Nephron progenitor cell (in vitro differentiated cells): Measurements from ENCODE around the gene TH.
A peak's percentile ranks its signal among the peaks of the same experiment; 100 is the strongest.

Experiments
- DNase-seq: peaks from one replicate; pipeline ENCODE4 v3.0.0; 2021
- H3K27ac Mint-ChIP-seq: 2 replicates; pipeline ENCODE4 v1.8.0; 2021; ENCODE audit warnings: mild to moderate bottlenecking, moderate library complexity, mixed read lengths
- H3K27me3 Mint-ChIP-seq: 2 replicates; pipeline ENCODE4 v1.8.0; 2021; ENCODE audit warnings: mild to moderate bottlenecking, low read depth, mixed read lengths; ENCODE audit not compliant: poor library complexity
- H3K36me3 Mint-ChIP-seq: 2 replicates; pipeline ENCODE4 v1.8.0; 2021; ENCODE audit warnings: low read depth, mixed read lengths
- H3K4me1 Mint-ChIP-seq: 2 replicates; pipeline ENCODE4 v1.8.0; 2021; ENCODE audit warnings: mixed read lengths
- H3K4me3 Mint-ChIP-seq: 2 replicates; pipeline ENCODE4 v1.8.0; 2021; ENCODE audit warnings: mild to moderate bottlenecking, moderate library complexity, mixed read lengths
- H3K9me3 Mint-ChIP-seq: 2 replicates; pipeline ENCODE4 v1.8.0; 2021; ENCODE audit warnings: mild to moderate bottlenecking, moderate library complexity, mixed read lengths
- TF ChIP-seq, protein P1 (sequence below): fragments of 200-600 bp; sonication (generic); IDR thresholded peaks from 2 replicates; pipeline ENCODE4 v1.5.0; 2021; ENCODE audit warnings: antibody characterized with exemption

TH gene

DNA sequence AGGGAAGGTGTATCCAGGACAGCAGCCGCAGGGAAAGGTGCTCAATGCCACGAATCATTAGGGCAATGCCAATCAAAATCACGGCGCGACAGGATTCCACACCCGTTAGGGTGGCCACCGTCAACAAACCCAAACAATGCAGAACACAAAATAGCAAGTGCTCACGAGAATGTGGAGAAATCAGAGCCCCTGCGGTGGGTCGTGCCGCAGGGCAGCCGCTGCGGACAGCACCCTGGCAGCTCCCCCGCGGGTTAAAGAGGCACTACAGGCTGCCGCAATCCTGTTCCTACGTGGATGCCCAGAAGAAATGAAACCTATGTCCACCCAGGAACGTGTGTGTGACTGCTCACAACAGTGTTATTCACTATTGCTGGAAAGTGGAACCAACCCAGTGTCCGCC lies 17.1 kb upstream of the TH start:
- Mint-ChIP-seq H3K27ac (no peak overlapping the region), H3K4me3 (no peak overlapping the region), H3K36me3 (no peaks in the 10 kb centered on the region), H3K4me1 (peaks cover 29% of the 10 kb centered on the region), H3K27me3 (peaks cover 15% of the 10 kb centered on the region), H3K9me3 (no peaks in the 10 kb centered on the region)
- TF ChIP-seq, protein P1, sequence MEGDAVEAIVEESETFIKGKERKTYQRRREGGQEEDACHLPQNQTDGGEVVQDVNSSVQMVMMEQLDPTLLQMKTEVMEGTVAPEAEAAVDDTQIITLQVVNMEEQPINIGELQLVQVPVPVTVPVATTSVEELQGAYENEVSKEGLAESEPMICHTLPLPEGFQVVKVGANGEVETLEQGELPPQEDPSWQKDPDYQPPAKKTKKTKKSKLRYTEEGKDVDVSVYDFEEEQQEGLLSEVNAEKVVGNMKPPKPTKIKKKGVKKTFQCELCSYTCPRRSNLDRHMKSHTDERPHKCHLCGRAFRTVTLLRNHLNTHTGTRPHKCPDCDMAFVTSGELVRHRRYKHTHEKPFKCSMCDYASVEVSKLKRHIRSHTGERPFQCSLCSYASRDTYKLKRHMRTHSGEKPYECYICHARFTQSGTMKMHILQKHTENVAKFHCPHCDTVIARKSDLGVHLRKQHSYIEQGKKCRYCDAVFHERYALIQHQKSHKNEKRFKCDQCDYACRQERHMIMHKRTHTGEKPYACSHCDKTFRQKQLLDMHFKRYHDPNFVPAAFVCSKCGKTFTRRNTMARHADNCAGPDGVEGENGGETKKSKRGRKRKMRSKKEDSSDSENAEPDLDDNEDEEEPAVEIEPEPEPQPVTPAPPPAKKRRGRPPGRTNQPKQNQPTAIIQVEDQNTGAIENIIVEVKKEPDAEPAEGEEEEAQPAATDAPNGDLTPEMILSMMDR, result no peak
- DNase-seq, result no peak

DNA sequence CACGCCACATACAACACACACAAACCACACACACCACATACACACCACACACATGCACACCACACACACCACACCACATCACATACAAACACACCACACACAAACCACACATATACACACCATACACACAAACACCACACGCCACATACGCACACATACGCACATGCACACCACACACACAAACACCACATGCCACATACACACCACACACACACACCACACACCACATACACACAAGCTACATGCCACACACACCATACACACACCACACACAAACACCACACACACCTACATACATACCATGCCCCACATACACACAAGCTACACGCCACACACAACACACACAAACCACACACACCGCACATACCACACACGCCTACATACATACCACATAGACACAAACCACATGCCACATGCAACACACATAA lies 15.7 kb upstream of the TH start:
- Mint-ChIP-seq H3K36me3 (no peaks in the 10 kb centered on the region), H3K27ac (no peak overlapping the region)

GRCh38 chr11:2186669-2187279 lies 15.2 kb upstream of the TH start:
- DNase-seq, result peak; percentile 48
- no peak overlapping the region for H3K4me3 Mint-ChIP-seq
- TF ChIP-seq, protein P1, result peak; percentile 59
- no peaks in the 10 kb centered on the region for H3K9me3 Mint-ChIP-seq
- no peaks in the 10 kb centered on the region for H3K36me3 Mint-ChIP-seq
- H3K27ac Mint-ChIP-seq, result no peak overlapping the region
- H3K27me3 Mint-ChIP-seq, result peaks cover 19% of the 10 kb centered on the region
- H3K4me1 Mint-ChIP-seq, result peaks cover 32% of the 10 kb centered on the region

More for the DNA sequence above, 15.7 kb upstream of the TH start:
- H3K4me1 Mint-ChIP-seq, result peaks cover 34% of the 10 kb centered on the region
- H3K27me3 Mint-ChIP-seq, result peaks cover 19% of the 10 kb centered on the region
- no peak for DNase-seq
- no peaks in the 10 kb centered on the region for H3K9me3 Mint-ChIP-seq
- TF ChIP-seq, protein P1, result no peak
- no peak overlapping the region for H3K4me3 Mint-ChIP-seq

GRCh38 chr11:2185324-2186085 lies 13.9 kb upstream of the TH start:
- TF ChIP-seq, protein P1, result no peak
- DNase-seq, result no peak
- H3K9me3 Mint-ChIP-seq, result no peaks in the 10 kb centered on the region
- H3K4me1 Mint-ChIP-seq, result peaks cover 27% of the 10 kb centered on the region
- no peak overlapping the region for H3K27ac Mint-ChIP-seq
- H3K36me3 Mint-ChIP-seq, result no peaks in the 10 kb centered on the region
- peaks cover 19% of the 10 kb centered on the region for H3K27me3 Mint-ChIP-seq
- H3K4me3 Mint-ChIP-seq, result no peak overlapping the region

DNA sequence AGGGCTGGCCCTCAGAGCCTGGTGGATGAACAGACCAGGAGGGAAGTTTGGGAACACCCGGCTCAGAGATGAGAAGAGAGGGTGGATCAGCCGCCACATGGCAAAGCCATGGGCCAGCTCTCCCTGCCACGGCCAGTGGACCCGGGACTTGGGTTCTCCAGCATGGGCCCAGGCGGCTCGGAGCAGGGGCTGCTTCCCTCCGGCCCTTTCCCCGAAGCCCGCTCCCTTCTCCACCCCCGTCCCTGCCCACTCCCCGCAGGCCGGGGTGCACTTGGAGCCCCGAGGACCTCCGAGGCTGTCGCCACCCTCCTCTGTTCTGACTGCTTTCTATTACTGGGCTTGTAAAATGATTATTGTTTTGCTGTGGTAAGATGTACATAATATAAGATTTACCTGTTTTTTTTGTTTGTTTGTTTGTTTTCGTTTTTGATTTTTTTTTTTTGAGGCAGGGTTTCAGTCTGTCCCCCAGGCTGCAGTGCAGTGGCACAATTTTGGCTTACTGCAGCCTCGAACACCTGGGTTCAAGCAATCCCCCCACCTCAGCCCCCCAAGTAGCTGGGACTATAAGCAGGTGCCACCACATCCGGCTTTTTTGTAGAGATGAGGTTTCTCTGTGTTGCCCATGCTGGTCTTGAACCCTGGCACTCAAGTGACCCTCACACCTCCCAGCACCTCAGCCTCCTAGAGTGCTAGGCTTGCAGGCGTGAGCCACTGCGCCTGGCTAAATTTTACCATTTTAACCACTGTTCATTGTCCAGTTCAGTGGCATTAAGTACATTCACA lies 11.3 kb upstream of the TH start:
- no peak for DNase-seq
- H3K4me3 Mint-ChIP-seq, result no peak overlapping the region
- TF ChIP-seq, protein P1, result no peak
- no peak overlapping the region for H3K27ac Mint-ChIP-seq
- H3K9me3 Mint-ChIP-seq, result no peaks in the 10 kb centered on the region
- no peaks in the 10 kb centered on the region for H3K36me3 Mint-ChIP-seq
- peaks cover 37% of the 10 kb centered on the region for H3K4me1 Mint-ChIP-seq
- H3K27me3 Mint-ChIP-seq, result peaks cover 16% of the 10 kb centered on the region
